ENCODE results near the gene NCR3LG1.

The NCR3LG1 gene

DNA sequence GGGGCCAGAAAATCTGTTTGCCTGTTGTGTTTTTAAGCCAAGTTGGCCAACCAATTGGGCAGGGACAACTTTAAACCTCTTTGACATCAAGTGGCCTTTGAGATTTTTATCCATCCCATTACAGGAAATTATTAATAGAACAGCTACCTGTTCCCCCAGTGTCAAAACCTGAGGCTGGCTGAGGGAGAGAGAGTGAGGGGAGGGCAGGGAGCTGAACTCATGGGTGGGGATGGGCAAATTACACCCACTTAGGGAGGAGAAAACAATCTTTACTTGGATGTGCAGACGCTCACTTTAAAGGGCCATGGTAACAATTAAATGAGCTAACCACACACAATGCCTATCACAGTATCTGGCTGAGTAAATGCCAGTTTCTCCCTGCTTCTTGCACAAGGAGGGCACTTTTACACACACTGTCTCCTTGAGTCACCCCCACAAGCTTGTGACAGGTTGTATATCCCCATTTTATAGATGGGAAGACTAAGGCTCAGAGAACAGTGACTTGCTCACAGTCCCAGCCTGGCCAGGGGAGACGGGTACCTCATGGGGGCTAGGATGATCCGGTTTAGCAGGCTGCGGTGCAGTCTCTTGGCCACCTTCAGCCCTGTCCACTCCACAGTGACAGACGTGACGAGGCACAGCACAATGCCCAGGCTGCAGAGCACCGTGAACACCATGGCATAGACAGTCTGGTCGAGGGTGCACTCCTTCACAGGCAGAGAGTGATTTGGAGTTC, 54.6 kb downstream of the NCR3LG1 start:
- Histone ChIP-seq H3K27me3 (ENCODE audit: control insufficient read depth, low read length) (no peaks in the 10 kb centered on the region), H3K36me3 (ENCODE audit: control insufficient read depth, low read length) (no peaks in the 10 kb centered on the region), H3K9me2 (replicated peaks; ENCODE audit: control insufficient read depth, low read length) (no peaks in the 10 kb centered on the region), H3F3A (ENCODE audit: control insufficient read depth, insufficient read depth) (no peaks in the 10 kb centered on the region), H3K4me3 (ENCODE audit: low read length) (no peak overlapping the region), H3K27ac (ENCODE audit: low read depth, low read length) (no peak overlapping the region), H3K79me2 (ENCODE audit: control insufficient read depth, low read length) (no peaks in the 10 kb centered on the region), H3K4me1 (ENCODE audit: control insufficient read depth, low read length) (peaks cover 9% of the 10 kb centered on the region), H3K4me2 (ENCODE audit: low read length) (no peak overlapping the region), H4K20me1 (ENCODE audit: control insufficient read depth, insufficient read depth, low read depth, low read length) (no peaks in the 10 kb centered on the region), H3K9me3 (ENCODE audit: control insufficient read depth, insufficient read depth, low read length) (no peaks in the 10 kb centered on the region)
- TF ChIP-seq EZH2phosphoT487 (IDR thresholded peaks at IDR 0.05; ENCODE audit: borderline replicate concordance, low read length) (no peak), CTCF (IDR thresholded peaks at IDR 0.05; ENCODE audit: low read depth, low read length, poor library complexity, severe bottlenecking) (no peak)

- no peak overlapping the region for H3K4me3 ChIP-seq (ENCODE audit: low read length)
- TF ChIP-seq EZH2phosphoT487 (IDR thresholded peaks at IDR 0.05; ENCODE audit: borderline replicate concordance, low read length) (no peak), CTCF (IDR thresholded peaks at IDR 0.05; ENCODE audit: low read depth, low read length, poor library complexity, severe bottlenecking) (no peak)
- H3K27ac ChIP-seq (ENCODE audit: low read depth, low read length) = no peak overlapping the region
- H3K36me3 ChIP-seq (ENCODE audit: control insufficient read depth, low read length) = no peaks in the 10 kb centered on the region
- H3K9me3 ChIP-seq (ENCODE audit: control insufficient read depth, insufficient read depth, low read length) = no peaks in the 10 kb centered on the region
- H3K79me2 ChIP-seq (ENCODE audit: control insufficient read depth, low read length) = no peaks in the 10 kb centered on the region
- no peaks in the 10 kb centered on the region for H4K20me1 ChIP-seq (ENCODE audit: control insufficient read depth, insufficient read depth, low read depth, low read length)
- H3K27me3 ChIP-seq (ENCODE audit: control insufficient read depth, low read length) = no peaks in the 10 kb centered on the region
- peaks cover 6% of the 10 kb centered on the region for H3K4me1 ChIP-seq (ENCODE audit: control insufficient read depth, low read length)
- no peaks in the 10 kb centered on the region for H3F3A ChIP-seq (ENCODE audit: control insufficient read depth, insufficient read depth)
- no peak overlapping the region for H3K4me2 ChIP-seq (ENCODE audit: low read length)
- no peaks in the 10 kb centered on the region for H3K9me2 ChIP-seq (replicated peaks; ENCODE audit: control insufficient read depth, low read length)
Measured at GRCh38 chr11:17406818-17407149, 55.2 kb downstream of the NCR3LG1 start.

DNA sequence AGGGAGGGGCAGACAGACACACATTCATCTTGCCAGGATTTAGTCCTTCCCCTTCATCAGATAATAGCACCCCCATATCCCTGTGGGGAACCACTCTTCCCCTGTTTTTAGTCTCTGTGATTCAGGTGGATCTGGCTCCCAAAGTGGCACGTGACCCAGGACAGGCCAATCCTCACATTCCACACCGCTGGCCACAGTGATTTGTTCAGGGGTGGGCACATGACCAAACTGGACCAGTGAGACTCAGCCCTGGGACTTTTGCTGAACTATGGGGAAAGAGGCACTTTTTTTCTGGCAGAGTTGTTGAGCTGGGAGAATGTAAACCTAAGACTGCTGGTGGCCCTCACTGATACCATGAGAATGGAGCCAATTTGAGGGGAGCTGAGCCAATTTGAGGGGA, 56.0 kb downstream of the NCR3LG1 start:
- no peaks in the 10 kb centered on the region for H3K27me3 ChIP-seq (ENCODE audit: control insufficient read depth, low read length)
- H4K20me1 ChIP-seq (ENCODE audit: control insufficient read depth, insufficient read depth, low read depth, low read length) = no peaks in the 10 kb centered on the region
- H3K9me3 ChIP-seq (ENCODE audit: control insufficient read depth, insufficient read depth, low read length) = no peaks in the 10 kb centered on the region
- H3K36me3 ChIP-seq (ENCODE audit: control insufficient read depth, low read length) = no peaks in the 10 kb centered on the region
- no peaks in the 10 kb centered on the region for H3K9me2 ChIP-seq (replicated peaks; ENCODE audit: control insufficient read depth, low read length)
- no peaks in the 10 kb centered on the region for H3F3A ChIP-seq (ENCODE audit: control insufficient read depth, insufficient read depth)
- no peak overlapping the region for H3K27ac ChIP-seq (ENCODE audit: low read depth, low read length)
- H3K79me2 ChIP-seq (ENCODE audit: control insufficient read depth, low read length) = no peaks in the 10 kb centered on the region
- H3K4me3 ChIP-seq (ENCODE audit: low read length) = no peak overlapping the region
- peaks cover 6% of the 10 kb centered on the region for H3K4me1 ChIP-seq (ENCODE audit: control insufficient read depth, low read length)
- TF ChIP-seq EZH2phosphoT487 (IDR thresholded peaks at IDR 0.05; ENCODE audit: borderline replicate concordance, low read length) (no peak), CTCF (IDR thresholded peaks at IDR 0.05; ENCODE audit: low read depth, low read length, poor library complexity, severe bottlenecking) (no peak)
- no peak overlapping the region for H3K4me2 ChIP-seq (ENCODE audit: low read length)
